Measurements from ENCODE around the gene CNKSR1.

DNA sequence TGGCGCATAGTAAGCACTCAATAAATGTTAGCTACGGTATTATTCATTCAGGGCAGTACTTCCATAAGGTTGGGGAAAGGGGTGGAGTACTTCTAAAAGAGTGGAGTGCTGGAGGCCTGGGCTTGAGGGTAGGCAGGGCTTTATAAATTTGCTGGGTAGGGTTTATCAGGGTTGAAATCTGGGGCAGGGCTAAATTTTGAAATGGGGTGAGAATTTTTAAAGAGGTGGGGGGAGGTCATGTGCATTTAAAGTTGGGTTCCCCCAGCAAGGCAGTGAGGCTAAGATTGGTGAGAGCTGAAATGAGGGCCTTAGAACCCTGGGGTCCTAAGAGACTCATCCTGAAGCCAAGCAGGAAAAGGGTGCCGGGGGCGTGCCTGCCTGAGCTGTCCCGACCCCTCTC lies 23.1 kb downstream of the CNKSR1 start:
- TF ChIP-seq TEAD4 (IDR thresholded peaks at IDR 0.05; ENCODE audit: borderline replicate concordance, insufficient read depth) (no peak), RCOR1 (IDR thresholded peaks at IDR 0.05; ENCODE audit: low read length) (no peak), SIN3A (IDR thresholded peaks at IDR 0.05; ENCODE audit: borderline replicate concordance, low read depth, low read length) (no peak), JUND (IDR thresholded peaks at IDR 0.05) (no peak), TAF1 (IDR thresholded peaks at IDR 0.05; ENCODE audit: borderline replicate concordance, low read depth, low read length) (no peak), RAD21 (IDR thresholded peaks at IDR 0.05; ENCODE audit: low read length) (no peak), RFX5 (IDR thresholded peaks at IDR 0.05; ENCODE audit: low read length) (no peak), GABPA (IDR thresholded peaks at IDR 0.05; ENCODE audit: low read depth) (no peak), FOSL2 (IDR thresholded peaks at IDR 0.05; ENCODE audit: borderline replicate concordance, low read depth) (no peak), RXRA (IDR thresholded peaks at IDR 0.05; ENCODE audit: borderline replicate concordance, low read depth) (no peak), POLR2AphosphoS5 (IDR thresholded peaks at IDR 0.05; ENCODE audit: low read depth, low read length) (no peak)
- TF ChIP-seq, protein P1, sequence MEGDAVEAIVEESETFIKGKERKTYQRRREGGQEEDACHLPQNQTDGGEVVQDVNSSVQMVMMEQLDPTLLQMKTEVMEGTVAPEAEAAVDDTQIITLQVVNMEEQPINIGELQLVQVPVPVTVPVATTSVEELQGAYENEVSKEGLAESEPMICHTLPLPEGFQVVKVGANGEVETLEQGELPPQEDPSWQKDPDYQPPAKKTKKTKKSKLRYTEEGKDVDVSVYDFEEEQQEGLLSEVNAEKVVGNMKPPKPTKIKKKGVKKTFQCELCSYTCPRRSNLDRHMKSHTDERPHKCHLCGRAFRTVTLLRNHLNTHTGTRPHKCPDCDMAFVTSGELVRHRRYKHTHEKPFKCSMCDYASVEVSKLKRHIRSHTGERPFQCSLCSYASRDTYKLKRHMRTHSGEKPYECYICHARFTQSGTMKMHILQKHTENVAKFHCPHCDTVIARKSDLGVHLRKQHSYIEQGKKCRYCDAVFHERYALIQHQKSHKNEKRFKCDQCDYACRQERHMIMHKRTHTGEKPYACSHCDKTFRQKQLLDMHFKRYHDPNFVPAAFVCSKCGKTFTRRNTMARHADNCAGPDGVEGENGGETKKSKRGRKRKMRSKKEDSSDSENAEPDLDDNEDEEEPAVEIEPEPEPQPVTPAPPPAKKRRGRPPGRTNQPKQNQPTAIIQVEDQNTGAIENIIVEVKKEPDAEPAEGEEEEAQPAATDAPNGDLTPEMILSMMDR (IDR thresholded peaks at IDR 0.05): no peak
- TF ChIP-seq, protein P2, sequence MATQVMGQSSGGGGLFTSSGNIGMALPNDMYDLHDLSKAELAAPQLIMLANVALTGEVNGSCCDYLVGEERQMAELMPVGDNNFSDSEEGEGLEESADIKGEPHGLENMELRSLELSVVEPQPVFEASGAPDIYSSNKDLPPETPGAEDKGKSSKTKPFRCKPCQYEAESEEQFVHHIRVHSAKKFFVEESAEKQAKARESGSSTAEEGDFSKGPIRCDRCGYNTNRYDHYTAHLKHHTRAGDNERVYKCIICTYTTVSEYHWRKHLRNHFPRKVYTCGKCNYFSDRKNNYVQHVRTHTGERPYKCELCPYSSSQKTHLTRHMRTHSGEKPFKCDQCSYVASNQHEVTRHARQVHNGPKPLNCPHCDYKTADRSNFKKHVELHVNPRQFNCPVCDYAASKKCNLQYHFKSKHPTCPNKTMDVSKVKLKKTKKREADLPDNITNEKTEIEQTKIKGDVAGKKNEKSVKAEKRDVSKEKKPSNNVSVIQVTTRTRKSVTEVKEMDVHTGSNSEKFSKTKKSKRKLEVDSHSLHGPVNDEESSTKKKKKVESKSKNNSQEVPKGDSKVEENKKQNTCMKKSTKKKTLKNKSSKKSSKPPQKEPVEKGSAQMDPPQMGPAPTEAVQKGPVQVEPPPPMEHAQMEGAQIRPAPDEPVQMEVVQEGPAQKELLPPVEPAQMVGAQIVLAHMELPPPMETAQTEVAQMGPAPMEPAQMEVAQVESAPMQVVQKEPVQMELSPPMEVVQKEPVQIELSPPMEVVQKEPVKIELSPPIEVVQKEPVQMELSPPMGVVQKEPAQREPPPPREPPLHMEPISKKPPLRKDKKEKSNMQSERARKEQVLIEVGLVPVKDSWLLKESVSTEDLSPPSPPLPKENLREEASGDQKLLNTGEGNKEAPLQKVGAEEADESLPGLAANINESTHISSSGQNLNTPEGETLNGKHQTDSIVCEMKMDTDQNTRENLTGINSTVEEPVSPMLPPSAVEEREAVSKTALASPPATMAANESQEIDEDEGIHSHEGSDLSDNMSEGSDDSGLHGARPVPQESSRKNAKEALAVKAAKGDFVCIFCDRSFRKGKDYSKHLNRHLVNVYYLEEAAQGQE (IDR thresholded peaks at IDR 0.05; ENCODE audit: low read depth, low read length): no peak
